Pancreas (tissue), 10 donors: Measurements from ENCODE around the gene RFK. TPM values are rescaled to one million over a fixed set of nuclear protein-coding genes. Genes with fewer than 3 reads are reported as not detected.

Experiments used
- ATAC-seq, 4 donors: fragments of 200-7000 bp; cut with Tn5 transposase; one replicate each; pipeline versions ENCODE4 v1.8.0 to v1.9.1; 2020; ENCODE audit warnings: mild to moderate bottlenecking in 4 of 4, moderate library complexity in 4 of 4
- DNase-seq, 6 donors: peaks; one replicate each; pipeline ENCODE4 v3.0.0-alpha.2; 2020
- FAIRE-seq: peaks from 2 replicates; lab custom pipeline; 2012; peaks lifted over from hg19 to GRCh38; lab: Jason Lieb, UNC
- H3K27ac ChIP-seq, 4 donors: fragments of 200-600 bp; sonication (generic); 1 replicate in 3 of 4; 2 replicates in 1 of 4; pipeline versions ENCODE4 v1.5.0 to v1.8.0; 2020
- H3K27me3 ChIP-seq, 4 donors: fragments of 200-600 bp; one replicate each; pipeline ENCODE4 v1.8.0; 2021
- H3K36me3 ChIP-seq, 3 donors: fragments of 200-600 bp; sonication (generic) in 1 of 3; one replicate each; pipeline versions ENCODE4 v1.5.0 to v1.8.0; 2020 to 2021
- H3K4me1 ChIP-seq, 3 donors: fragments of 200-600 bp; one replicate each; pipeline ENCODE4 v1.8.0; 2021
- H3K4me3 ChIP-seq, 4 donors: fragments of 200-600 bp; sonication (generic) in 2 of 4; one replicate each; pipeline versions ENCODE4 v1.5.0 to v1.8.0; 2020 to 2021
- H3K9me3 ChIP-seq, 4 donors: fragments of 200-600 bp; one replicate each; pipeline ENCODE4 v1.8.0; 2021
- WGBS, 2 donors: extraction: QIAGEN DNeasy Blood & Tissue Kit; methylation state at CpG; one replicate each; pipeline ENCODE4 v1.1.7; 2013; 5-methylcytosine and 5-hydroxymethylcytosine counted together
- intact Hi-C, 3 donors: fragments of 100-400 bp; cut with DNase I; formaldehyde crosslinking; loops; one replicate each; pipeline versions ENCODE4 v1.11.1 to v1.14.2; 2022
- polyA plus RNA-seq, 2 donors: library from polyadenylated mRNA; stranded (reverse); fragments of 200-250 nt; gene quantifications; one replicate each; pipeline ENCODE4 v1.2.3, GENCODE V29; 2013
- total RNA-seq, 6 donors: library from RNA; stranded (reverse); fragmentation: NEBNext Ultra II Directional in 4 of 6; extraction: Animal tissue kit (Norgen Biotek cat#: 25700) in 4 of 6; gene quantifications; one replicate each; pipeline versions ENCODE4 v1.2.1 to v1.2.4, GENCODE V29; 2021 to 2023
- TF ChIP-seq, protein P1 (sequence below), 4 donors: fragments of 200-600 bp; sonication (generic) in 3 of 4; IDR thresholded peaks; one replicate each; pipeline versions ENCODE4 v1.5.0 to v1.8.0; 2021; ENCODE audit warnings: antibody characterized with exemption in 4 of 4
- donor health status: healthy with polysubstance abuse.
- donor health status: DM: no; HTN: no; CAD: no; lungs with moderate emphysema.
- donor health status: DM: no; HTN: no; CAD: no.
- donor health status: control.
- donor health status: control.
- donor health status: Bipolar disorder and iron deficiency.
- donor health status: DM: yes; HTN: yes; CAD: no.
- donor health status: DM: no; HTN: no; CAD: no.
- donor health status: DM: no; HTN: no; CAD: no.
- donor health status: DM: yes; HTN: yes; CAD: no.

Gene RFK
- total and polyA plus RNA-seq, 8 donors = 5.8 to 16.5 (median 10.8) TPM

DNA sequence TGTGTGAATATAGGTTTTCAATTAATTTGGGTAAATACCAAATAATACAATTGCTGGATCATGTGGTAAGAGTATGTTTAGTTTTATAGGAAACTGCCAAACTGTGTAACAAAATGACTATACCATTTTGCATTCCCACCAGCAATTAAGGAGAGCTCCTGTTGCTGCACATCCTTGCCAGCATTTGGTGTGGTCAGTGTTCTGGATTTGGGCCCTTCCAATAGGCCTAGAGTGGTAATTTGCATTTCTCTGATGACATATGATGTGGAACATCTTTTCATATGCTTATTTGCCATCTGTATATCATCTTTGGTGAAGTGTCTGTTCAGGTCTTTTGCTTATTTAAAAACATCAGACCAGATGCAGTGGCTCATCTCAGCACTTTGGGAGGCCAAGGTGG lies 11.6 kb upstream of the RFK start:
- H3K4me1 ChIP-seq = peaks cover 0 to 8% (median 6%) of the 10 kb centered on the region in 3 donors
- H3K27me3 ChIP-seq = no peaks in the 10 kb centered on the region
- H3K9me3 ChIP-seq = no peaks in the 10 kb centered on the region
- no peak overlapping the region for H3K4me3 ChIP-seq
- no peaks in the 10 kb centered on the region for H3K36me3 ChIP-seq
- DNase-seq (no peak), ATAC-seq (no peak), FAIRE-seq (no peak)
- TF ChIP-seq, protein P1, sequence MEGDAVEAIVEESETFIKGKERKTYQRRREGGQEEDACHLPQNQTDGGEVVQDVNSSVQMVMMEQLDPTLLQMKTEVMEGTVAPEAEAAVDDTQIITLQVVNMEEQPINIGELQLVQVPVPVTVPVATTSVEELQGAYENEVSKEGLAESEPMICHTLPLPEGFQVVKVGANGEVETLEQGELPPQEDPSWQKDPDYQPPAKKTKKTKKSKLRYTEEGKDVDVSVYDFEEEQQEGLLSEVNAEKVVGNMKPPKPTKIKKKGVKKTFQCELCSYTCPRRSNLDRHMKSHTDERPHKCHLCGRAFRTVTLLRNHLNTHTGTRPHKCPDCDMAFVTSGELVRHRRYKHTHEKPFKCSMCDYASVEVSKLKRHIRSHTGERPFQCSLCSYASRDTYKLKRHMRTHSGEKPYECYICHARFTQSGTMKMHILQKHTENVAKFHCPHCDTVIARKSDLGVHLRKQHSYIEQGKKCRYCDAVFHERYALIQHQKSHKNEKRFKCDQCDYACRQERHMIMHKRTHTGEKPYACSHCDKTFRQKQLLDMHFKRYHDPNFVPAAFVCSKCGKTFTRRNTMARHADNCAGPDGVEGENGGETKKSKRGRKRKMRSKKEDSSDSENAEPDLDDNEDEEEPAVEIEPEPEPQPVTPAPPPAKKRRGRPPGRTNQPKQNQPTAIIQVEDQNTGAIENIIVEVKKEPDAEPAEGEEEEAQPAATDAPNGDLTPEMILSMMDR (IDR thresholded peaks at IDR 0.05) = no peak
- intact Hi-C loops = no loop called here
- H3K27ac ChIP-seq = no peak overlapping the region

DNA sequence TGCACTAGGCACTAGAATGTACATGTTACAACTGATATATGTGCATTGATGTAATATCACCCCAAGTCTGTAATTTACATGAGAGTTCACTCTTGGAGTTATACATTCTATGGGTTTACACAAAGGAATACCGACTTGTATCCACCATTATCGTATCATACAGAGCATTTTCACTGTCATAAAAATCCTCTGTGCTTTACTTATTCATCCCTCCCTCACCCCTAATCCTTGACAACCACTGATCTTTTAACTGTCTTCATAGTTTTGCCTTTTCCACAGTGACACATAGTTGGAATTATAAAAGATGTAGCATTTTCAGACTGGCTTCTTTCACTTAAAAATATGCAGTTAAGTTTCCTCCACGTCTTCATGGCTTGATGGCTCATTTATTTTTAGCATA lies 11.1 kb upstream of the RFK start:
- ATAC-seq (no peak), FAIRE-seq (no peak), DNase-seq (no peak)
- 70 to 76% methylated on average over 3 of the region's 3 CpGs for WGBS, 2 donors
- Histone ChIP-seq H3K4me3 (no peak overlapping the region), H3K27me3 (no peaks in the 10 kb centered on the region), H3K36me3 (no peaks in the 10 kb centered on the region), H3K27ac (no peak overlapping the region), H3K9me3 (no peaks in the 10 kb centered on the region), H3K4me1 (peaks cover 0 to 8% (median 6%) of the 10 kb centered on the region in 3 donors)
- intact Hi-C loops = no loop called here
- TF ChIP-seq, protein P1 (IDR thresholded peaks at IDR 0.05) = no peak

DNA sequence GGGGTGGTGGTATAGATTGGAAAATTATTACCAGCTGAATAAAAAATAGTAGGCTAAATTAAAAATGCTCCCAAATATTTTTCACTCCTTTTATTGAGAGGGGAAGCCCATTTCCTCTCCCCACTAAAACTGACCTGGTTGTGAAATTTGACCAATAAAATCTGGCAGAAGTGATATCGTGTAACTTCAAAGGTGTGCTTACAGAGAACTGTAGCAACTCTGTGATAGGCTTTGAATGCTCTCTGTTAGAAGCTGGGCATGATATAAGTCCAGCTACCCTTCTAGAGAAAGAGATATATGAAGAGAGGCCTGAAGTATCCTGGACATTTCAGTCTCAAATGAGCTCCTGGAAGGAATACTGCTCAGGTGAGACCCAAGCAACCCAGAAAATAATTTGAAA lies 10.2 kb upstream of the RFK start:
- Histone ChIP-seq H3K27me3 (no peaks in the 10 kb centered on the region), H3K36me3 (no peaks in the 10 kb centered on the region), H3K4me3 (no peak overlapping the region), H3K27ac (no peak overlapping the region), H3K4me1 (peaks cover 0 to 8% (median 6%) of the 10 kb centered on the region in 3 donors), H3K9me3 (no peaks in the 10 kb centered on the region)
- DNase-seq = no peak
- intact Hi-C loops = no loop called here
- WGBS, 2 donors = 52 to 58% methylated on average over 1 of the region's 1 CpG
- FAIRE-seq = no peak
- TF ChIP-seq, protein P1 (IDR thresholded peaks at IDR 0.05) = no peak
- ATAC-seq = no peak

DNA sequence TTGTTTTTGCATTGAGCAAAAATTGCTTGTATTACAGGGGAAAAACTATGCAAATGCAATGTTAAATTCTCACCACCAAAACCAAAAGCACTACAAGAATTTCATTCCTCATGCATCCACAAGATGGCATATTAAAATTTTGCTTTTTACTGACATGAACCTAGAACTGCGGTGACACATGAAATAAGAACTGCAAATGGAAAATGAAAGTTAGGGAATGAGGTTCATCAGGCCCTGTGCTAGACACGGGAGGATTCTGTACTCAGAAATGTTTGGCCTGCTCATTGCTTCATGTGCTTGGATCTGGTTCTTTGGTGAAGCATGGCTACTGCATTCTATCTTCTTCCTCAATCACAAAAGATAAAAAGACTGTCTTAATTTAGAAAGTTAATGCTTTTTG lies 9.1 kb upstream of the RFK start:
- 2% methylated on average over 2 of the region's 2 CpGs for WGBS, 2 donors
- Histone ChIP-seq H3K4me3 (no peak overlapping the region), H3K36me3 (no peaks in the 10 kb centered on the region), H3K4me1 (peaks cover 0 to 8% (median 6%) of the 10 kb centered on the region in 3 donors), H3K27me3 (no peaks in the 10 kb centered on the region), H3K9me3 (no peaks in the 10 kb centered on the region), H3K27ac (peak overlapping the region in 1 of 4 donors; percentile 5)
- peak; percentile 93 for FAIRE-seq
- DNase-seq = no peak
- TF ChIP-seq, protein P1 (IDR thresholded peaks at IDR 0.05) = peak in 3 of 4 donors; percentile 37 to 44 (median 38)
- intact Hi-C loops = no loop called here
- ATAC-seq = peak; percentile 61 to 94 (median 89)

DNA sequence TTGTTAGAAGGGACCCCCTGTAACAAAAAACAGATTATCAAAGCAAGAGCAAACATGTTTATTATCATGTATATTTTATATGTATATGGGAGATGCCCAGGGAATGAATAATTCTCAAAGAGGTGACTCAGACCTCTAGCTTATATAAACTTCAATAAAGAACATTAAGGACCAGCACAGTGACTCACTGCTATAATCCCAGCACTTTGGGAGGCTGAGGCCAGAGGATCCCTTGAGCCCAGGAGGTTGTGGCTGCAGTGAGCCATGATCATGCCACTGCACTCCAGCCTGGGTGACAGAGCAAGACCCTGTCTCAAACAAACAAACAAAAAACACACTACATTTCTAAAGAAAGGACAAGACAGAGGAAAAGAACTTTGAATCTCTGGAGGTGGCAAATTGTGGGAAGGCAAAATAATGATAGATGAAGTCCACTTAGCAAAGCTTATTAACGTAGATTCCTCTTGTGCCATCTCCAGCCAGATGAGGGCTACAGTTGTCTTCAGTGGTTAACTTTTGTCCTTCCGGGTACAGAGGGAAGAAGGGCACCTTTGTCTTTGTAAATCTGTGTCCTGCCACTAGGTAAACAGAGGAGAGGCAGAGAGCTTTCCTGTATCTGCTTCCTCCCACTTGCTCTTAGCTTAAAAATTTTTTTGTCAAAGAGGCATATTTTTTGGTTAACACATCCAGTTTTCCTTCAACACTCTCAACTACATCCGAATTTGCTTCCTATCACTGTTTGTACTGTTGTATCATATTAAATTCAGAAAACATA lies 7.5 kb upstream of the RFK start:
- intact Hi-C loops = no loop called here
- H3K4me1 ChIP-seq = peaks cover 0 to 8% (median 6%) of the 10 kb centered on the region in 3 donors
- no peak overlapping the region for H3K27ac ChIP-seq
- no peak overlapping the region for H3K4me3 ChIP-seq
- WGBS, 2 donors = 61 to 70% methylated on average over 3 of the region's 3 CpGs
- no peak for DNase-seq
- H3K9me3 ChIP-seq = no peaks in the 10 kb centered on the region
- TF ChIP-seq, protein P1 (IDR thresholded peaks at IDR 0.05) = no peak
- H3K36me3 ChIP-seq = no peaks in the 10 kb centered on the region
- FAIRE-seq = no peak
- H3K27me3 ChIP-seq = no peaks in the 10 kb centered on the region
- no peak for ATAC-seq
